WTC11 (cell line): ENCODE measurements around the gene BSN.

Experiments used
- ZNF219 ChIP-seq: sonication (generic); formaldehyde crosslinking; IDR thresholded peaks from 2 replicates; pipeline ENCODE4 v1.8.0; 2023; ENCODE audit warnings: missing genetic modification reagents, mild to moderate bottlenecking, borderline replicate concordance
- TF ChIP-seq, protein P1 (sequence below): fragments of 200-600 bp; IDR thresholded peaks from 2 replicates; pipeline ENCODE4 v1.8.0; 2022; ENCODE audit warnings: antibody characterized with exemption
- TF ChIP-seq, protein P2 (sequence below): sonication (generic); formaldehyde crosslinking; conservative IDR thresholded peaks from 2 replicates; pipeline ENCODE4 v1.8.1; 2022; ENCODE audit warnings: mild to moderate bottlenecking, missing genetic modification reagents

DNA sequence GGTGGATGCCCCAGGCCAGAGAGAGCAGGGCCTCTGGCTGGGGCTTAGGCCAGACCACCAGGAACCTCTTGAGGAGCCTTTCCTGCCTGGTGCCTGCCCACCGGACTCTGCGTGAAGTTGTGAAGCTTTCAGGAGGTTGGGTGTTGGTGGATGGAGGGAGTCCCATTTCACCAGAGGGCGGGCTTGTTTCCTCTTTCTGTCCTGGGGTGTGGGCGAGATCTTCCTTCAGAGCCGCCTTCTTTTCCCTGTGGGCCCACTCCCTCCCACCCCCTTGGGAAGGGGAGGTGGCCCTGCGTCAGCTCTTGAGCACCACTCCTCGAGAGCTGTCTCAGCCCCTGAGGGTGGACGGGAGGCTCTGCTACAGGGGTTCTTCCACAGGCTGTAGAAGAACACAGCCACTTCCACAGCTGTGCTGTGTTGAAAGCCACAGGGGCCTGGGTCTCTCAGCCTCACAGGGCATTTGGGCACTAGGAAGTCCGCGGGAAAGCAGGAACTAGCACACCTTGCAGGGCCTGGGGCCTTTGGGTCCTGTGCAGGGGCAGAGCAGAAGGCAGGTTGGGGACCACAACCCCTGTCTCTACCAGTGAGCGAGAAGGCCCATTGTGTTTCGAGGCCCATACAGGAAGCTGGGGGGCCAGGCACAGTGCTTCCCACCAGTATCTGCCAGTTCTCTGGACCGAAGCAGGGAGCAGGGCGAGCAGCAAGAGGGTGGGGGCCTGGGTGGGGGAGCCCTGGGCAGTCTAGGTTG lies 163.1 kb downstream of the BSN start:
- TF ChIP-seq ZNF219 (CRISPR knock-in tag) = no peak
- TF ChIP-seq, protein P1, sequence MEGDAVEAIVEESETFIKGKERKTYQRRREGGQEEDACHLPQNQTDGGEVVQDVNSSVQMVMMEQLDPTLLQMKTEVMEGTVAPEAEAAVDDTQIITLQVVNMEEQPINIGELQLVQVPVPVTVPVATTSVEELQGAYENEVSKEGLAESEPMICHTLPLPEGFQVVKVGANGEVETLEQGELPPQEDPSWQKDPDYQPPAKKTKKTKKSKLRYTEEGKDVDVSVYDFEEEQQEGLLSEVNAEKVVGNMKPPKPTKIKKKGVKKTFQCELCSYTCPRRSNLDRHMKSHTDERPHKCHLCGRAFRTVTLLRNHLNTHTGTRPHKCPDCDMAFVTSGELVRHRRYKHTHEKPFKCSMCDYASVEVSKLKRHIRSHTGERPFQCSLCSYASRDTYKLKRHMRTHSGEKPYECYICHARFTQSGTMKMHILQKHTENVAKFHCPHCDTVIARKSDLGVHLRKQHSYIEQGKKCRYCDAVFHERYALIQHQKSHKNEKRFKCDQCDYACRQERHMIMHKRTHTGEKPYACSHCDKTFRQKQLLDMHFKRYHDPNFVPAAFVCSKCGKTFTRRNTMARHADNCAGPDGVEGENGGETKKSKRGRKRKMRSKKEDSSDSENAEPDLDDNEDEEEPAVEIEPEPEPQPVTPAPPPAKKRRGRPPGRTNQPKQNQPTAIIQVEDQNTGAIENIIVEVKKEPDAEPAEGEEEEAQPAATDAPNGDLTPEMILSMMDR = no peak
- TF ChIP-seq, protein P2, sequence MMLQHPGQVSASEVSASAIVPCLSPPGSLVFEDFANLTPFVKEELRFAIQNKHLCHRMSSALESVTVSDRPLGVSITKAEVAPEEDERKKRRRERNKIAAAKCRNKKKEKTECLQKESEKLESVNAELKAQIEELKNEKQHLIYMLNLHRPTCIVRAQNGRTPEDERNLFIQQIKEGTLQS (CRISPR knock-in tag) = no peak
